GM12873 (cell line): Measurements from ENCODE around the gene HGS.
A peak's percentile ranks its signal among the peaks of the same experiment; 100 is the strongest.

Source experiments
- CTCF ChIP-seq: IDR thresholded peaks from 2 replicates; pipeline ENCODE4 v1.5.1; 2012; ENCODE audit warnings: low read depth, mild to moderate bottlenecking, moderate library complexity, low read length, control low read depth; ENCODE audit not compliant: insufficient read depth; ENCODE audit errors: missing control alignments

HGS gene

GRCh38 chr17:81696218-81696941 lies 12.6 kb downstream of the HGS start:
- TF ChIP-seq CTCF, result no peak

- no peak for TF ChIP-seq CTCF
Measured at GRCh38 chr17:81697261-81698044, 13.6 kb downstream of the HGS start.

- no peak for TF ChIP-seq CTCF
Measured at GRCh38 chr17:81700353-81701287, 16.8 kb downstream of the HGS start.

GRCh38 chr17:81701288-81702071 lies 17.7 kb downstream of the HGS start:
- TF ChIP-seq CTCF, result peak; percentile 9

DNA sequence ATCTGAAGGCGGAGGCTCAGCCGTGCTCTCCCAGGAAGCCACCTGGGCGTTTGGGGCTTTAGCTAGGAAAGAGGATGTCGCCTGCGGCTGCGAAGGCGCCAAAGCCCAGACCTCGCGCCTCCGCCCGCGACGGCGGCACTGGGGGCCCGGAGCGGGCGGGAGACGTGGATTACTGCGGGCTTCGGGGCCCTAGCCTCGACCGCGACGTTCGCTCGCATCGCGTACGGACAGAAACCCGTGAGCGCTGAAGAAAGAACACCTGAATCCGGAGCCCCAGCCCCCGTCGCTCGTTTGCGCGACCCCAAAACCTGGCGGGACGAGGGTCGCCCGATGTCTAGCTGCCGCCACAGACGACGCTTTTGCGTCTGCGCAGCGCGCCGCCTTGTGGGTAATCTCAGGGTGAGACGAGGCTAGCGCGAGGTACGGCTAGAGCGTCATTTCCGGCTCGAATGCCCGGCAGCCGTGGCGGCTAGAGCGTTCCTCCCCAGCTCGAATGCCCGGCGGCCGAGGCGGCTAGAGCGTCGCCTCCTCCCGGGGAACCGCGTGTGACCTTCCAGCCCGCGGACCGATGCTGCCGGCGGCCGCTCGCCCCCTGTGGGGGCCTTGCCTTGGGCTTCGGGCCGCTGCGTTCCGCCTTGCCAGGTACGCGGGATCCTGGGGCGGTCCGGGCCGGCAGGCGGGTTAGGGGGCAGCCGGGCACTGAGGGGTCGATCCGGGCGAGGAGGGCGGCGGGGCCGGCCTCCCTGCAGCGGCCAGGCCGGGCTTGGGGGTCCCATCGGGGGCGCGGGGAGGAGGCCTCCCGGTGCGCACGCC lies 19.3 kb downstream of the HGS start, which contains the start of gene MRPL12:
Gene MRPL12, plus strand, starts transcription at position 434 of the 813 bp plus-strand sequence. Its CDS starts 135 bp downstream, at position 569.
- TF ChIP-seq CTCF, result no peak

- no peak for TF ChIP-seq CTCF
Measured at GRCh38 chr17:81703747-81704654, 20.2 kb downstream of the HGS start.
